GM19099 (cell line): ENCODE results near the gene RAD18.

ENCODE experiments used
- POLR2A ChIP-seq: IDR thresholded peaks from 3 replicates; pipeline ENCODE4 v1.6.1; 2011; ENCODE audit warnings: low read depth; ENCODE audit not compliant: insufficient read length; ENCODE audit errors: extremely low read depth

RAD18 gene

DNA sequence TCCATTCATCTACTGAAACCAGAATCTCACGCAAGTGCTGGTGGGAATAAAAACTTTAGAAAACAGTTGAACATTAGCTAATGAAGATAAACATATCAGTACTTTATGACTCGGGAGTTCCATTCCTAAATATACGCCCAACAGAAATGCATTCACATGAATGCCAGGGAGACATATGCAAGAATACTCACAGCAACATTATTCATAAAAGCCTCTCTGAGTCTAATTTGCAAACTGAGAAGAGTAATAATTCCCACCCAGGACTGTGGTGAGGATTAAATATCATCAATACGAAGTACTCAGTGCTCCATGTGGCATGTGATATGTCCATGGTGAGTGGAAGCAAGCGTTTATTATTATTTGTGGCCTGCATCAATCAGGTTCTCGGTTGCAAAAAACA lies 128.3 kb downstream of the RAD18 start:
- TF ChIP-seq POLR2A = no peak

DNA sequence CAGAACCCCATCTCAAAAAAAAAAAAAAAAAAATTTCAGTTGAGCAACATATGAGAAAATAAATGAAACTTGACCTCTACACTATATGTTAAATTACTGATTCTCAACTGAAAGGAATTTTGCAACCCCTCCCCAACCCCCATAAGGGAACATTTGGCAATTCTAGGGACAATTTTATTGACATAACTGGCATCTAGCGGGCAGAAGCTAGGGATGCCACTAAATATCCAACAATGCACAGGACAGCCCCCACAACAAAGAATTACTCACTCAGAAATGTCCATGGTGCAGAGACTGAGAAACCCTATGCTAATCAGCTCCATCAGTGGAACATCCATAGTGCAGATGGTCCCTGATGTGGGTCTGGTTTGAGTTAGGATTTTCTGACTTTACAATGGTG lies 135.6 kb downstream of the RAD18 start:
- no peak for TF ChIP-seq POLR2A
